DMS53 (cell line): ENCODE measurements around the gene ARL14.

Experiments used
- DNase-seq: peaks from one replicate; lab custom pipeline; 2025; lab: John Stamatoyannopoulos, UW

ARL14 gene

GRCh38 chr3:160722331-160722730, 45.4 kb downstream of the ARL14 start:
- no peak for DNase-seq

- no peak for DNase-seq
Measured at GRCh38 chr3:160725338-160725737, 48.4 kb downstream of the ARL14 start.
